Ammon's horn (tissue), 1 donor: ENCODE results near the gene CFAP99.
"Not testable (repeated sequence)": the region's sequence is repeated elsewhere in the genome, so short reads cannot be mapped to it uniquely, and the experiment has no call there.

Experiments
- DNase-seq: peaks from one replicate; pipeline ENCODE4 v3.0.0-alpha.2; 2016; ENCODE audit warnings: low spot score

CFAP99 gene

DNA sequence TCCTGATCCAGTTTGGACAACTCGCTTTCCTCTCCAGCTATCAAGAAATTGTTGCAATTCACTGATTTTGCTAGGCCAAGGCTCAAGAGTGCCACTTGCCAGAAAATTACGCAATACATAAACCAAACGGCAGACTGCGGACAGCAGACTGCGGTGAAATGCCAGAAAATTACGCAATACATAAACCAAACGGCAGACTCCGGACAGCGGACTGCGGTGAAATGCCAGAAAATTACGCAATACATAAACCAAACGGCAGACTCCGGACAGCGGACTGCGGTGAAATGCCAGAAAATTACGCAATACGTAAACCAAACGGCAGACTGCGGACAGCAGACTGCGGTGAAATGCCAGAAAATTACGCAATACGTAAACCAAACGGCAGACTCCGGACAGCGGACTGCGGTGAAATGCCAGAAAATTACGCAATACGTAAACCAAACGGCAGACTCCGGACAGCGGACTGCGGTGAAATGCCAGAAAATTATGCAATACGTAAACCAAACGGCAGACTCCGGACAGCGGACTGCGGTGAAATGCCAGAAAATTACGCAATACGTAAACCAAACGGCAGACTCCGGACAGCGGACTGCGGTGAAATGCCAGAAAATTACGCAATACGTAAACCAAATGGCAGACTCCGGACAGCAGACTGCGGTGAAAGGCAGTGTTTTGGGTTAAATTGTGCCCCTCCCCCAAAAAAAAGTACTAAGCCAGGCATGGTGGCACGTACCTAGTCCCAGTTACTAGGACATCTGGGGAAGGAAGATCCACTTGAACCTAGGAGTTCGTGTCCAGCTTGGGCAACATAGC is 11.4 kb downstream of the CFAP99 start:
- DNase-seq, result not testable (repeated sequence)

DNA sequence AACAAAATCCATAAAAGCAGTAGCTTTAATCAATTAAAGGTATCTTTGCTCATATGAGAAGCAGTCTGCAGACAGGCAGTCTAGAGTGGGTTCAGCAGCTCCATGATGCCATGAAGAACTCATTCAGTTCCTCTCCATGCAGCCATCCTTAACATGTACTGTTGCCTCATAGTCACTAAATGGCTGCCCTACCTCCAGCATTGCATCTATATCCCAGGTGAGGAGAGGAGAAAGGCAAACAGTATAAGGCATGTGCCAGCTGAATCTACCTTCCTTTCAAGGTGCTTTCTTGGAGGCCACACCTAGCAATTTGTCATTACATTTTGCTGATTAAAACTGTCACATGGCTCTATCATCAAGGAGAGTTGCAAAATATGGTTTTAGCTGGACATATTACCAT is 13.2 kb downstream of the CFAP99 start:
- no peak for DNase-seq

DNA sequence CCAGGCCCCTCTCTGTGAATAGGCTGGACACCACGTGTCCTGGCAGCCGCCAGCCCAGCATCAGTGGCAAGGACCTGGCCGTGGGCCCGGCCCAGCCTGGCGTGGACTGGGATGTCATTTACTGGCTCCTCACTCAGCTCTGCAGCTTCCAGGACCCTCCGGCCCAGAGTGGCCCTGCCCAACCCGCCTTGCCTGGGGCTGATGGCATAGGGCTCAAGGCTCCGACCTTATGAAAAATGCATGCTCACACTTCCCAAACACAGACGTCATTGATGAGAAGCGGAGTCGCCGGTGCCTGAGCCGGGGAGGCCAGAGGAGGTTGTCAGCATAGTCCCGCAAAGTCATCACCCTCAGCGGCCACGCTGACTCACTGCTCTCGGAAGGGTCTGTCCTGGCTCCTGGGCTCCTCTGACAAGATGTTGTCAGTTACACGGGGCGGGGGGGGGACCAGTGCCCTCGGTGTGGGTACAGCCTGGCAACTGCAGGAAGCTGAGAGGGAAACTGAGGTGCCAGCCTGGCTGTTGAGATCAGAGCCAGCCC is 14.3 kb downstream of the CFAP99 start:
- DNase-seq, result peak; percentile 89

GRCh38 chr4:2433609-2434350 is 15.0 kb downstream of the CFAP99 start:
- peak; percentile 46 for DNase-seq

DNA sequence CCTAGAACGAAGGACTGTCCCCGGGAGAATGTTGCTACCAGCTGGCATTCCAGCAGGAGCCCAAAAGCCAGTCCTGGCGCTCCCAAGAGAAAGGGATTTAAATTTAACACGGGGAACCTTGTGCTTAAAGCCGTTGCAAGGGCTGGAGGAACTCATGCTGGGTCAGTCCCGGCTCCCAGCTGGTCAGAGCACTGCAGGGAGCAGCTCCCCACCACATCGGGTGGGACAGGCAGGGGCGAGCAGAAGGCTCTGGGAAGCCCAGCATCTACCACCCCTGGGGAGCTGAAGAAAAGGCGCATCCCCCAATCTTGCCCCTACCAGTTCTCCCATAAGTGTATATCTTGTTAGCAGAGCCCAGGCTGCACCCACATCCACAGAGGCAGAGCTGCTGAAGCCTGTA is 15.7 kb downstream of the CFAP99 start:
- no peak for DNase-seq

DNA sequence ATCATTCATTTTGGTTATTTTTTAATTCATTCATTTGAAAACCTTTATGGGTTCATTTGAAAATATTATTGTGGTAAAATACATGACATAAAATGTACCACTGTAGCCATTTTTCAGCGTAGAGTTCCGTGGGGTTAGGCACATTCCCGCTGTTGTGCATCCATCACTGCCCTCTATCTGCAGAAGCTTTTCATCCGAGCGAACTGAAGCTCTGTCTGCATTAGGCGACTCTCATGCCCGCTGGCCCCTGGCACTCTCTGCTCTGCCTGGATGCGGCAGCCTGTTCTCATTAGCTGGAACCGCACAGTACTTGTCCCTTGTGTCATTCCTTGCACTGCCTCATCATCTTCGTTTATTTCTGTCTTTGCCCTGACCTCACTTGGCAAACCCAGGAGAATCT is 17.5 kb downstream of the CFAP99 start:
- peak; percentile 89 for DNase-seq

DNA sequence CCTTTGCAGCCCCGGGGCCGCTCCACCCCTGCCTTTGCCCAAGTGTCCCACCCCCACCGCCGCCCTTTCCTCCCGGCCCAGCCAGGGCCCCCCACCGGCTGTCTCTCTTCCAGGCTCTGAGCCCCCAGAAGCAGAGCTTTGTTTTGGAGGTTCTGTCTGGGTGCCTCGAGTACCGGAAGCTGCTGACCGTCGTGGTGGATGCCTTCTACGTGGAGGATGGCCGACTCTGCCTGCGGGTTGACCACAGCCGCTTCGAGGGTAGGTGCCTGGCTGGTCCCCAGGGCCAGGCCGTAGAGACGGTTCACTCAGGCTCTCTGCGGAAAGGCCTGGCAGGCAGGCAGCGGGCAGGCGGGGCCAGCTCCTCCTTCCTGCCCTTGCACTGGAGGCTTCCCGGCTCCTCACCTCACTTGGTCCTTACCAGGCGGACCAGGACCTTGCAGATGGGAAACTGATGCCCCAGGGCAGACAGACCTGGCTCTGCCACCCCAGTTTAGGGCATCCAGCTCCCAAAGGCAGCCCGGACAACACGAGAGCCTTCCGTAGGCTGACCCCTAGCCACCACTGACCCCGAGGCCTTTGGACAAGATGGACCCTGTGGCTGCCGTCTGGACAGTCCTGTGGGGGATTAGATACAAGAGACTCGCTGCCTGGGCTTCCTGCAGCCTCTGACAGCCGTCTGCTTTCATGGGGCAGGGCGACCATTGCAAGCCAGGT is 18.2 kb downstream of the CFAP99 start:
- no peak for DNase-seq

DNA sequence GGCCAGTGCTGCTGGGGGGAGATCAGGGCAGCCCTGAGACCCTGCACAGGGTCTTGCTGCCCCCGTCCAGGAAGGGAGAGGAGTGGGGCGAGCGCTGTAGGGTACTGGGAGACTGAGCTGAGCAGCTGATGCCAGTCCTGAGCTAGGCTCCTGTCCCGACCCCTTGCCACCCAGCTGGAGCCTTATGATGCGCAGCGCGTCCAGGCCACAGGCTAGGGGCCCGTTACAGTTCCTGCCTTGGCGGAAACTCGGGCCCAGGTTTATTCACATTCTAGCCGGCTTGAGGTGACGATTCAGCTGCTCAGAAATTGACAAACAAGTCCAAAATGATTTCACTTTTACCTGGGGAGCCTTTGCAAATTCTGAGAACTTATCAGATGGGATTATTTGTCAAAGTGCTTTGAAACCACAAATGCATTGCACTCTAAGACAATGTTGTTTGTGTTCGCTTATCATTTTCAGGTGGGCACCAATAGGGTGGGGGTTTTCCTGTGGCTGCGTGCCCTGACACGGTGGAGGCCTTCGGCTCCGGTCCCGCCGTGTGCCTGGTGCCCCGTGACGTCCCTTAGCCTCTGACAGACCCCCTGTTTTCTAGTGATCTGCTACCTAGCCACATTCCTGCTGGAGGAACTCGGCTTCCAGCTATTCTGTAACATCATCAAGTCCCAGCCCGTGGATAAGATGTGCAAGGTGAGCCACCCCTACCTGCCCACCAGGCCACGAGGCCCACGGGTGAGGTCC is 18.9 kb downstream of the CFAP99 start:
- no peak for DNase-seq

DNA sequence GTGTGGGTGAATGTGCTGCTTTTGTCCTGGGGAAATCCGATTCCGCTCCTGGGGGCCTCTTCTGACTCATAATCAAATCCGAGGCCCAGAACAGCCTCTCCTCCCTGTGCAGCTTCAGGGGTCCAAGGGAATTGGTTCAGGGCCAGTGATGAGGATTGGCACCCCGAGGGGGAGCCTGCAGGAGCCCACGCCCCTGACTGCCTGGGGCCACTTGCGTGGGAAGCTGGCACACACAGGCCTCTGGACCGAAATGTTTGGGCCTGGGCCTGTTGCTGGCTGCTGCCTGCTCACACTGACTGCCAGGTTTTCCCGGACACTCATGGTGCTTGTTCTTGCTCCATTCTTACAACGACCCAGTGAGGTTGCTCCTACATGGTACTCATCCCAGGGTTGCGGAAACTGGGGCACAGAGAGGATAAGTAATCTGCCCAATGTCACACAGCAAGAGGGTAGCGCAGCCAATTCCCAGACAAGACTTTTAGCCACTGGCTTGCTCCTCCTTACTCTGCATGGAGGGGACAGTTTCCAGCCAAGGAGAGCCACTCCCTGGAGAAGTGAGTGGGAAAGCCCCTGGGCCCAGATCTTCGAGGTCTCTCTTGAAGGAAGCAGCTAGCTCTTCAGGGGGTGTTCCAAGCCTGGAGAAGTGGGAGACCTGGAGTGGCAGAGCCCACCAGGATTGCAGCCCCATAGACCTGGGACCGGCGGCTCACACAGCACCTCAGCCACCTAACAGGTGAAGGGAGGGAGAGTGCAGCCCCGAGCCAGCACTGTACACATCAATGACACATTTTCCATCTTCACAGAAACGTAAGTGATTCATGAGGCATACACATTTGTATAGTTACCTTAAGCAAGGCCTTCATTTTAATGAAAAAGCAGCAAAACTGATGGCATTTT is 20.3 kb downstream of the CFAP99 start:
- DNase-seq, result no peak

DNA sequence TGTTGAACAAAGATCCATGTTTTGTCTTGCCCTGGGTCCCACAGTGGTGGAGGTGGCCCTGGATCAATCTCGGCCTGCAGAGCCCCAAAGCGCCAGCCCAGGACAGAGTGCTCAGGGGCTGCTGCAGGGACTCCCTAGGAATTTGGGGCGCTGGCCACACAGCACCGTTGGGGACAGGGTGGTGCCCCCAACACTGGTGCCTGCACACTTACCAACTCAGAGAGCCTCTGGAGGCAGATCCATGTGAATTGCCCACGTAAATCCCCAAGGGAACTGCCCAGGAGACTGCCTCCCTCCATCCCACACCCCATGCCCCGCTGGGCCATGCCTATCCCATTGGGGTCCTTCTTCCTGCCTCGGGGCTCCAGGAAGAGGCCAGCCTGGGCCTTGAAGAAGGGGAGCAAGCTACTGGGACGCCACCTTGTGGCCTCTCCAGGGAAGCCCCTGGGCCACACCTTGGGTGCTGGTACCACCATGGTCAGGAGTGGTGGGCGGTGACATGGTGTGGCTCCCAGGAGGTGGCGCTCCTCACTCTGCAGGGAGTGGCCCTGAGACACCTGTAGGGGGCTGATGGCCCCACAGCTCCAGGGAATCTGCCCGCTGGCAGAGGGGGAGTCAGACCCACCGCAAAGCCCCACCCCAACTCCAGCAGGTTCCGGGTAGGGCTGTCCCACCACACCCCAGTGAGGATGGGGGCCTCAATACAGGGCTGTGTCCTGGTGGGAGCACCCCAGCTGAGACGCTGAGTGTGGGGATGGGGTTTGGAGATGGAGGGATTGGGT is 22.8 kb downstream of the CFAP99 start:
- no peak for DNase-seq

- DNase-seq, result no peak
Measured at GRCh38 chr4:2442175-2442993, 23.6 kb downstream of the CFAP99 start.

- DNase-seq, result no peak
Measured at GRCh38 chr4:2443061-2443730, 24.4 kb downstream of the CFAP99 start.

DNA sequence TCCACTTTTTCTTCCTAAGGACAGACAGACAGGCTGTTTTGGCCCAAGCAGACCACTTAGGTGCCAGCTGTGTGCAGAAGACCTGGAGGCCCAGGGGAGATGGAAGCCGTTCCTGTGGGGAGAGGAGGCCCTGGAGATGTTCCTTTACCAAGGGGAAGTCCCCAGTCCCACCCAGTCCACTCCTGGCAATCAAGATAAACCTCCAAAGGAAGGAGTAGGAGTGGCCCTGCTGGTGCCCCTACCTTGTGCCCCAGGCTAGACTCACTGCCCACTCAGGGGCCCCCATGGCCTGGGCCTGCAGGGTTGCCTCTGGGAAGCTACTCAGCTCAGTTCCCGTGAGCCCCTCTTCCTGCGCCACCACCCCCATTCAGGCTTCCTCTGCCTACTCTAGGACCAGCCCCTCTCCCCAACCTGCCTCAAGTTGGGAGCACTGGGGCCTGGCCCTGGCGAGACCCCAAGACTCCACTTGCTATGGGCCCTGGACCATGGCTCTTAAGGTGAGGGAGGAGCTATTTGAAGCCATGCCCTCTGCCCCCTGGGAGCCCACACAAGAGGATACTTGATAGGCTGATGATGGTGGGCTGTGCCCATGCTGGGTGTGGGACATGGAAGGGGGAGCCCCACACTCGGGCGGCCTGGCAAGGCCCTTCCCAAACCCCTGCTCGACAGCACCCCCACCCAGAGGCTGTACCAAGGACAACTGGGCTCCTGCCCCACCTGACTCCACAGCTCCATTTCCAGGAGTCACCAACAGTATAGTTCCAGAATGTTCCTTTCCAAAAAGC is 25.4 kb downstream of the CFAP99 start:
- DNase-seq, result no peak

DNA sequence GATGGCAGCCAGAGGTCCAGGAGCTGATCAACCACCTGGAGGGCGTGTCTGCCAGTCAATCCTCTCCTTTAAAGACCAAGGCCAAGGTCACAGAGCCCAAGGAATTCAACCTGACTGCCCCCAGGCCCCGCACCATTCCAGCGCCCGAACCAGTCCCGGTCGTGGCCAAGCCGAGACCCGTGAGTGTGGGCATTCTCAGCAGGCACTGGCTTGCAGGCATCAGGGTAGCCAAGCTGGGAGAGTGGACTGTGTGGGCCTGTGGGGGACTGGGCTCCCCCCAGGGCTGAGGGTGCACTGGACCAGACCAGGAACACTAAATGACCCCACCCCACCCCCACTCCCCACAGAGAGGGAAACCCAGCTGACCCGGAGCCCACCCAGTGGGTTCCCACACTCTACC is 26.4 kb downstream of the CFAP99 start:
- DNase-seq, result no peak

DNA sequence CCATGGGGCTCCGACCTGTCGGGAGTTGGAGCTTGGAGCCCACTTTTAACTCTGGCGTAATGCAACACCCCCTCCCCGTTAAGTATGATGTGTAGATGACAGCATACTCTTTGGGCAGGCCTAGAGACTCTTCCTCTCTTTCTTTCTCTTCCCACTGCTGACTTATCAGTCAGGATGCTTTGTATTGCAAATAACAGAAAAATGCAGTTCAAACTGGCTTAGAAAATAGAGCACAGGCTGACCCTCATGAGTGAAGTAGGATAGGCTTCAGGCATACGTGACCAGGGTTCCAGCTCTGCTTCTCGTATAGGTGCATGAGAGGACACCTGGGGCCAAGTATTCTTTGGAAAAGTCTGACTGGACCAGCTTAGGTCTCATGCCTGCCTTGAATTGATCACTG is 26.8 kb downstream of the CFAP99 start:
- DNase-seq, result no peak

DNA sequence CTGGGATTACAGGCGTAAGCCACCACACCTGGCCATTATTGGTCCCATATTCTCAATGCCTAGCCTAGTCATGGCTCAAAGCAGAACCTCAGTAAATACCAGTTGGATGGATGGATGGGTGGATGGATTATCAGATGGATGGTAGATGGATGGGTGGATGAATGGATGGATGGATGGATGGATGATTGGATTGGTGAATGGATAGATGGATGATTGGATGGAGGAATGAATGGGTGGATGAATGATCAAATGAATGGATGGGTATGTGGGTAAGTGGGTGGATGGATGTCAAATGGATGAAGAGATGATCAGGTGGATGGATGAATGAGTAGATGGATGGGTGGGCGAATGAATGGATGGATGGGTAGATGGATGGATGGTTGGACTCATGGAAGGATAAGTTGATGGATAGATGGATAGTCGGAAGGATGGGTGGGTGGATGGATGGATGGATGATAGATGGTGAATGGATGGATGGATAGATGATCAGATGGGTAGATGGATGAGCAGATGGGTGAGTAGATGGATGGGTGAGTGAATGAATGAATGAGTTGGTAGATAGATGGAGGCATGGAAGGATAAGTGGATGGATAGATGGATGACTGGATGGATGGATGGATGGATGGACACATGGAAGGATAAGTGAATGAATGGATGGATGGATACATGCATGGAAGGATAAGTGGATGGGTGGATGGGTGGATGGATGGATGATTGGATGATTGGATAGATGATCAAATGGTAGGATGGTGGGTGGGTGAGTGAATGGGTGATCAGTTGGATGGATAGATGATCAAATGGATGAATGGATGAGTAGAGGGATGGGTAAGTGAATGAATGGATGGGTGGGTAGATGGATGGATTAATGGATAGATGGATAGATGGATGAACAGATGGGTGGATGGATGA is 28.2 kb downstream of the CFAP99 start:
- no peak for DNase-seq

GRCh38 chr4:2448589-2448988 is 29.8 kb downstream of the CFAP99 start:
- no peak for DNase-seq
